HepG2 (cell line): ENCODE data around the gene VCAN. TPM values are rescaled to one million over a fixed set of nuclear protein-coding genes. Genes with fewer than 3 reads are reported as not detected.

Experiments
- AHR ChIP-seq: IDR thresholded peaks from 2 replicates; pipeline ENCODE4 v1.6.1; 2018; ENCODE audit warnings: missing genetic modification reagents, missing compliant biosample characterization
- EED ChIP-seq: sonication (generic); formaldehyde crosslinking; IDR thresholded peaks from 2 replicates; pipeline ENCODE4 v1.5.0; 2020; ENCODE audit warnings: mild to moderate bottlenecking, missing genetic modification reagents
- EHMT2 ChIP-seq: fragments of 200-600 bp; sonication (generic); IDR thresholded peaks from 2 replicates; pipeline ENCODE4 v1.7.0; 2017; ENCODE audit warnings: antibody characterized with exemption, low read depth, low read length, borderline replicate concordance
- FOXJ3 ChIP-seq: sonication (generic); formaldehyde crosslinking; IDR thresholded peaks from 2 replicates; pipeline ENCODE4 v1.4.0; 2020; ENCODE audit warnings: missing genetic modification reagents, mild to moderate bottlenecking, borderline replicate concordance
- GMEB2 ChIP-seq: IDR thresholded peaks from 2 replicates; pipeline ENCODE4 v1.6.1; 2016; ENCODE audit warnings: missing biosample characterization, missing genetic modification reagents, low read depth
- GTF3A ChIP-seq: sonication (generic); formaldehyde crosslinking; conservative IDR thresholded peaks from 2 replicates; pipeline ENCODE4 v1.4.0; 2020; ENCODE audit warnings: mild to moderate bottlenecking, missing genetic modification reagents
- HMG20B ChIP-seq: conservative IDR thresholded peaks from 2 replicates; pipeline ENCODE4 v1.6.1; 2016; ENCODE audit warnings: missing genetic modification reagents, missing compliant biosample characterization
- IRF1 ChIP-seq: sonication (generic); formaldehyde crosslinking; IDR thresholded peaks from 2 replicates; pipeline ENCODE4 v1.4.0; 2020; ENCODE audit warnings: low read depth, mild to moderate bottlenecking, missing genetic modification reagents
- ISL2 ChIP-seq: sonication (generic); formaldehyde crosslinking; IDR thresholded peaks from 2 replicates; pipeline ENCODE4 v1.5.0; 2020; ENCODE audit warnings: missing genetic modification reagents
- MEIS2 ChIP-seq: sonication (generic); formaldehyde crosslinking; IDR thresholded peaks from 2 replicates; pipeline ENCODE4 v1.9.0; 2021; ENCODE audit warnings: mild to moderate bottlenecking, missing genetic modification reagents
- MLXIP ChIP-seq: sonication (generic); formaldehyde crosslinking; IDR thresholded peaks from 2 replicates; pipeline ENCODE4 v1.9.0; 2021; ENCODE audit warnings: missing genetic modification reagents, borderline replicate concordance
- MNT ChIP-seq: fragments of 450-650 bp; IDR thresholded peaks from 2 replicates; pipeline ENCODE4 v1.6.1; 2016
- MTA1 ChIP-seq: sonication (generic); formaldehyde crosslinking; IDR thresholded peaks from 2 replicates; pipeline ENCODE4 v1.4.0; 2020; ENCODE audit warnings: missing genetic modification reagents, mild to moderate bottlenecking, borderline replicate concordance
- MTA3 ChIP-seq: sonication (generic); formaldehyde crosslinking; IDR thresholded peaks from 2 replicates; pipeline ENCODE4 v1.4.0; 2020; ENCODE audit warnings: missing genetic modification reagents
- MZF1 ChIP-seq: sonication (generic); formaldehyde crosslinking; IDR thresholded peaks from 2 replicates; pipeline ENCODE4 v1.8.1; 2023; ENCODE audit warnings: mild to moderate bottlenecking, missing genetic modification reagents, borderline replicate concordance
- NCOR1 ChIP-seq: fragments of 200-600 bp; sonication (generic); IDR thresholded peaks from 2 replicates; pipeline ENCODE4 v1.7.0; 2017; ENCODE audit warnings: antibody characterized with exemption, low read length, borderline replicate concordance
- PAF1 ChIP-seq: IDR thresholded peaks from 2 replicates; pipeline ENCODE4 v1.6.1; 2016; ENCODE audit warnings: missing genetic modification reagents, missing compliant biosample characterization
- PHF20 ChIP-seq: sonication (generic); formaldehyde crosslinking; IDR thresholded peaks from 2 replicates; pipeline ENCODE4 v1.5.0; 2020; ENCODE audit warnings: mild to moderate bottlenecking, missing genetic modification reagents
- PRPF4 ChIP-seq: fragments of 200-400 bp; formaldehyde crosslinking; IDR thresholded peaks from 2 replicates; pipeline ENCODE4 v1.6.1; 2016; ENCODE audit warnings: low read length, low read depth; ENCODE audit not compliant: poor library complexity, severe bottlenecking
- ZBTB1 ChIP-seq: sonication (generic); formaldehyde crosslinking; IDR thresholded peaks from 2 replicates; pipeline ENCODE4 v1.4.0; 2020; ENCODE audit warnings: missing genetic modification reagents, borderline replicate concordance
- ZMAT3 ChIP-seq: sonication (generic); formaldehyde crosslinking; conservative IDR thresholded peaks from 2 replicates; pipeline ENCODE4 v1.7.0; 2021; ENCODE audit warnings: missing genetic modification reagents
- ZNF10 ChIP-seq: sonication (generic); formaldehyde crosslinking; IDR thresholded peaks from 2 replicates; pipeline ENCODE4 v1.4.0; 2020; ENCODE audit warnings: mild to moderate bottlenecking, low read depth, missing genetic modification reagents, borderline replicate concordance
- ZNF232 ChIP-seq: sonication (generic); formaldehyde crosslinking; IDR thresholded peaks from 2 replicates; pipeline ENCODE4 v1.4.0; 2020; ENCODE audit warnings: missing genetic modification reagents, borderline replicate concordance
- ZNF431 ChIP-seq: sonication (generic); formaldehyde crosslinking; IDR thresholded peaks from 2 replicates; pipeline ENCODE4 v1.9.0; 2022; ENCODE audit warnings: missing genetic modification reagents, low read depth, mild to moderate bottlenecking, borderline replicate concordance
- ZNF547 ChIP-seq: sonication (generic); formaldehyde crosslinking; IDR thresholded peaks from 2 replicates; pipeline ENCODE4 v1.5.1; 2020; ENCODE audit warnings: mild to moderate bottlenecking, missing genetic modification reagents
- ZNF614 ChIP-seq: IDR thresholded peaks from 2 replicates; pipeline ENCODE4 v1.6.1; 2018; ENCODE audit warnings: missing biosample characterization, missing genetic modification reagents, inconsistent platforms, borderline replicate concordance
- polyA plus RNA-seq, 8 experiments: library from polyadenylated mRNA; depleted of rRNA in 3 of 8; stranded (reverse) in 7 of 8; unstranded in 1 of 8; fragments of >200 nt; fragmentation: Illumina TruSeq in 4 of 8; extraction: Trizol in 4 of 8; gene quantifications; 2 replicates each; pipeline versions ENCODE4 v1.2.1 to v1.2.3, GENCODE V29; 2011 to 2016; ENCODE audit warnings: low read depth in 4 of 8, missing spikeins in 1 of 8, mixed read lengths in 1 of 8; ENCODE audit not compliant: insufficient read depth in 1 of 8
- total RNA-seq, 5 experiments: library from RNA; depleted of rRNA; stranded (reverse); fragments of >200 nt; fragmentation: Illumina TruSeq; extraction: Trizol; gene quantifications; 2 replicates each; pipeline ENCODE4 v1.2.3, GENCODE V29; 2016; ENCODE audit warnings: low read depth in 1 of 5

Gene VCAN
- total and polyA plus RNA-seq, 2 of the 13 experiments (the other 11 are each of a cell fraction or from before 2014, with no cell fraction given), result 1.2 to 3.5 TPM

GRCh38 chr5:83563631-83564030, 92.1 kb downstream of the VCAN start (continued):
- TF ChIP-seq IRF1 (CRISPR knock-in tag) (no peak), ZNF547 (CRISPR knock-in tag) (no peak), ISL2 (CRISPR knock-in tag) (peak; percentile 83), MTA1 (no peak), ZNF232 (CRISPR knock-in tag) (no peak), MNT (no peak), NCOR1 (no peak), PRPF4 (no peak), PHF20 (no peak), ZNF614 (CRISPR knock-in tag) (no peak), AHR (CRISPR knock-in tag) (no peak), HMG20B (CRISPR knock-in tag) (0 out of 2 replicates have a peak, but pooled peaks have one; percentile 17), FOXJ3 (CRISPR knock-in tag) (peak; percentile 76; the same call in 1 of the 2 replicates), ZBTB1 (CRISPR knock-in tag) (no peak), GTF3A (CRISPR knock-in tag) (no peak), EED (CRISPR knock-in tag) (no peak), ZNF10 (CRISPR knock-in tag) (no peak), PAF1 (CRISPR knock-in tag) (no peak), ZNF431 (CRISPR knock-in tag) (no peak), GMEB2 (CRISPR knock-in tag) (no peak), EHMT2 (no peak), MZF1 (CRISPR knock-in tag) (no peak), MTA3 (CRISPR knock-in tag) (no peak), ZMAT3 (no peak), MEIS2 (CRISPR knock-in tag) (no peak), MLXIP (no peak)
